DMS53 (cell line): Measurements from ENCODE around the gene DENND4B.
"Not testable (repeated sequence)": the region's sequence is repeated elsewhere in the genome, so short reads cannot be mapped to it uniquely, and the experiment has no call there.

Source experiments
- DNase-seq: peaks from one replicate; lab custom pipeline; 2025; lab: John Stamatoyannopoulos, UW

DENND4B gene, protein sequence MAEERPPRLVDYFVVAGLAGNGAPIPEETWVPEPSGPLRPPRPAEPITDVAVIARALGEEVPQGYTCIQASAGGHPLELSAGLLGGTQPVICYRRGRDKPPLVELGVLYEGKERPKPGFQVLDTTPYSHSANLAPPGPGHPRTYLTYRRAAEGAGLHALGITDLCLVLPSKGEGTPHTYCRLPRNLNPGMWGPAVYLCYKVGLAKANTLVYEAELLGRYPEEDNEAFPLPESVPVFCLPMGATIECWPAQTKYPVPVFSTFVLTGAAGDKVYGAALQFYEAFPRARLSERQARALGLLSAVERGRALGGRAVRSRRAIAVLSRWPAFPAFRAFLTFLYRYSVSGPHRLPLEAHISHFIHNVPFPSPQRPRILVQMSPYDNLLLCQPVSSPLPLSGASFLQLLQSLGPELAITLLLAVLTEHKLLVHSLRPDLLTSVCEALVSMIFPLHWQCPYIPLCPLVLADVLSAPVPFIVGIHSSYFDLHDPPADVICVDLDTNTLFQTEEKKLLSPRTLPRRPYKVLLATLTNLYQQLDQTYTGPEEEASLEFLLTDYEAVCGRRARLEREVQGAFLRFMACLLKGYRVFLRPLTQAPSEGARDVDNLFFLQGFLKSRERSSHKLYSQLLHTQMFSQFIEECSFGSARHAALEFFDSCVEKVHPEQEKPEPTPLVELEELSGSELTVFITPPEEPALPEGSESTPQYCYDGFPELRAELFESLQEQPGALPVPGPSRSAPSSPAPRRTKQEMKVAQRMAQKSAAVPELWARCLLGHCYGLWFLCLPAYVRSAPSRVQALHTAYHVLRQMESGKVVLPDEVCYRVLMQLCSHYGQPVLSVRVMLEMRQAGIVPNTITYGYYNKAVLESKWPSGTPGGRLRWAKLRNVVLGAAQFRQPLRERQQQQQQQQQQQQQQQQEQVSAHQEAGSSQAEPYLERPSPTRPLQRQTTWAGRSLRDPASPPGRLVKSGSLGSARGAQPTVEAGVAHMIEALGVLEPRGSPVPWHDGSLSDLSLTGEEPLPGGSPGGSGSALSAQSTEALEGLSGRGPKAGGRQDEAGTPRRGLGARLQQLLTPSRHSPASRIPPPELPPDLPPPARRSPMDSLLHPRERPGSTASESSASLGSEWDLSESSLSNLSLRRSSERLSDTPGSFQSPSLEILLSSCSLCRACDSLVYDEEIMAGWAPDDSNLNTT (N-terminal part only)

DNA sequence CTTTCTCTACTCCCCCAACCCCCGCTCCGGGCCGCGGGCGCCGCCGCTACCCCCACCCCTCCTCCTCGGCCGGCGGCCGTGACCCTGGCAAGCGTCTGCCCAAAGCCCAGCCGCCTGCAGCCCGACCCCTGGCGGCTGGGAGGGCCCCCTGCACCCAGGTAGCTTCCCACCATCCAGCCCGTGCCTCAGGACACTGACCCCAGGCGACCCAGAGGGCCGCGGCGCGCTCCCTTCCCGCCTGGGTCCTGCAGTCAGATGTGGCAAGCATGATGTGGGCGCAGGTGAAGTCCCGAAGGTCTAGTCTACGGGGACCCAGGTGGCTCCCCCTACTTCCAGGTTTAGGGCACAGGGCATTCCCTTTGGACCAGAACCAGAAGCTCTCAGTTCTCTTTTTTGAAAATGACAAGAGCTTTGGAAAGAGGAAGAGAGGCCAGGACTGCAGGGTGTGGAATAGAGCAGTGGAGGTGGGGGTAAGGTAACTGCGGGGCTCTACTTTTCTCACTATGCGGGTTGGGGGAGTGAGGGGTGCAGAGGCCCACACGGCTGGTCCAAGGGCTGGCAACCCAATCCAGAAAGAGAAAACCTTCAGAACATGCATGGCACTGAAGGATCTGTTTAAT is at the start of gene DENND4B:
DENND4B (minus strand) TSS at position 97 of the 620 bp plus-strand sequence. CDS start 2,344 bp downstream, outside the sequence.
- peak; percentile 92 for DNase-seq

- DNase-seq: no peak
Measured at GRCh38 chr1:153995640-153996039, 49.1 kb upstream of the DENND4B start.

GRCh38 chr1:153995202-153995601 is 48.7 kb upstream of the DENND4B start:
- no peak for DNase-seq

DNA sequence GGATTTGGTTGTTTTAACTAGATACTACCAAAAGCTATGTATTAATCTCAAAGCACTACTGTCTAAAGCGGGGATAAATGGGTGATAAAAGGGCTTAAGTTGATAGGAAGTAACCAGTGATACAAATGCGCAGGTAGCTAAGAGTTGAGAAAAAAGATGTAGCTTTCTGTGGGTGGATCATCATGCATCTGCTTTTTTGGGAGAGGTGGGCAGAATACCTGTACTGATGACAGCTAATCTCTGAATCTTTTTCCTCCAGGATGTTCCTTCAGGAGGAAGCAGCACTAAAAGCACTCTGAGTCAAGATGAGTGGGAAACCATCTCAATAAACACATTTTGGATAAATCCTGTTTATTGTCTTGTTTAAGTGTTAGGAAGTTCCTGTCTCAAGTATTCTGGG is 45.3 kb upstream of the DENND4B start:
- no peak for DNase-seq

- no peak for DNase-seq
Measured at GRCh38 chr1:153991151-153991630, 44.7 kb upstream of the DENND4B start.

DNA sequence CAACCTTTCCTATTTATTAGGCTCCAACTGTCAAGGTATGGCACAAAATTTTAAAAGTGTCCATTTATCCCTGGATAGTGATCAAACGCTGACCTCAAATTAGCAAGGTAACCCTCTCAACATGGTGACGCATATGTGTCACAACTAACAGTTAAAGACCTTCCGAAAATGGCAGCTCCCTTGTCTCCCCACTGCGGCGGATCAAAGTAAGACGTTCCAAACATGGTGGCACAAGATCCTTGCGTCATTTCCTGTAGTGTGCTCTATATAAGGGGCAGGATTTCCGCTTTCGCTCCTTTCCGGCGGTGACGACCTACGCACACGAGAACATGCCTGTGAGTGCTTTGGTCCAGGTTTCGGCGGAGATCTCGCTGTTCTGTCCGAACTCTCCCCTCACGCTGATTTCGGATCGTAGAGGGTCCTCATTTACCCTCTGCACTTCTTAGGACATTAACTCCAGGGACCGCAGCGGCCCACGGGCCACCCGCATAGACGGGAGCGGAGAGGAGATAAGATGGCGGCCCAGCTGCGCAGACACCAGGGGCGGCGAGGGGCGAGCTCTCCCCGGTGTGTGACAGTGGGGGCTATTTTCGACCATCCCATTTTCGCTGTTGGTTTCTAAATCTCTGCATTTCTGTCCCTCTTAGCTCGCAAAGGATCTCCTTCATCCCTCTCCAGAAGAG is 44.1 kb upstream of the DENND4B start, which contains the start of gene RPS27:
RPS27 (plus strand) TSS at position 295 of the 683 bp plus-strand sequence; CDS start at position 330, 35 bp downstream.
- peak; percentile 99 for DNase-seq

DNA sequence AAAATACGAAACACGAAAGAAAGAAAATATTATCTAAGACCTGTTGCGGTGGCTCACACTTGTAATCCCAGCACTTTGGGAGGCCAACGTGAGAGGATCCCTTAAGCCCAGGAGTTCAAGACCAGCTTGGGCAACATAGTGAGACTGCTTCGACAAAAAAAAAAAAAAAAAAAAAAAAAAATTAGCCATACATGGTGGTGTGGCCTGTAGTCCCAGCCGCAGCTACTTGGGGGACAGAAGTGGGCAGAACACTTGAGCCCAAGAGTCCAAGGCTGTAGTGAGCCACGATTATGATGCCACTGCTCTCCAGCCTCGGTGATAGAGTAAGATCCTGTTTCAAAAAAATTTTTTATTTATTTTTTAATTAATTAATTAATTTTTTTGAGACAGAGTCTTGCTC is 41.1 kb upstream of the DENND4B start:
- DNase-seq: no peak

- peak; percentile 92 for DNase-seq
Measured at GRCh38 chr1:153985941-153986761, 39.6 kb upstream of the DENND4B start, which contains the start of gene RAB13. Gene RAB13 (minus strand): TSS chr1:153986339. CDS start chr1:153986236, 103 bp downstream.

DNA sequence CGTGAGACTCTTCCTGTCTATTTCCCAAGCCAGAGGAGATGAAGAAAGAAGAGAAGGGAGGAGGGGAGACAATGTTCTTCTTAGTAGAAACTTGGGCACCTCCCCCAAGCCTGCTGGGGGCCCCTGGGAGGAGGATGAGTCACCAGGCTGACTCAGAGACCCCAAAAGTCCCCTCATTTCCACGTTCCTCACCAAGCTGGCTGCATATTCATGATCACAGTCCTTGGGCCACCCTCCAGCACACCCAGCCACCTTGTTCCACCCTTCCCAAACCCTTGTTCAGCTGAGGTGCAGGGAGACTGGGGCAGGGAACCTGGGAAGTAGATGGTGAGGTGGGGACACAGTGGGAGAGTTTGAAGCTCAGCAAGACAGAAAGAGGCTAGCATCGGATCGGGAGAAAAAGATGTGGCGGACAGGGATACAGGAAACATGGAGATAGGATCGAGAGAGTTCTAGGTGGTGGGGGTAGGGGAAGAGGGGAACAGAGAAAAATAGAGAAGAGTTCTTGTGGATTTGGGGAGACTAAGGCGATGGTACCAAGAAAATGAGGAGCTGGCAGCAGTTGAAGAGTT is 38.9 kb upstream of the DENND4B start:
- DNase-seq: no peak

DNA sequence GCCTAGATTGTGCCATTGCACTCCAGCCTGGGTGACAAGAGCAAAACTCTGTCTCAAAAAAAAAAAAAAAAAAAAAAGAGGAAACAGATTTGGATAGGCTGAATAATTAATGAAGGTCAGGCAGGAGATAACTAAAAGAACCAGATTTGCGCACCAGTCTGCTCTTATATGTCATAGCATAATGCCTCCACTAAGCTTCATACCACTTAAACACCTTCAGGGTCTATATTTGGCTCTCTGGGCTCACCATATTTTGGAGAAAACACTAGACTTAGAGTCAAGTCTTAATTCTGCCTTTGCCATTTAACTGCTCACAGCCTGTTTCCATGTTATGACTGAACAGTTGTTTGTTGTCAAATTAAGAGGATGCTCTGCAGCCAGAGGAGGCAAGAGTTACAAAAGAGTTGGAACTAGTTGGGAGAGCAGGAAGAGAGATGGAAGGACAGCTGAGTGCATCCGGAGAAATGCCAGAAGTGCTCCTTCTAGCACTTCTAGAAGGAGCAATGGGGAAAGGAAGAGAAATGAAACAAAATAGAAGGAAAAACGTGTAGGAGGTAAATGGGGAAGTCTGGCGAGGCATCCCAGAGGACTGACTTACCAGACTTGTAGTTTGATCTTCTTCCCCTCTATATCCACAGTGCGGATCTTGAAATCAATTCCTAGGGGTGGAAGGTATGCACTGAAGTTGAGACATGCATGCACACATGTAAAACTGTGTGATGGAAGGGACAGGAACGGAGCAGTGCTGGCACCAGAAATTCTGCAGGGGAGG is 37.8 kb upstream of the DENND4B start:
- no peak for DNase-seq

DNA sequence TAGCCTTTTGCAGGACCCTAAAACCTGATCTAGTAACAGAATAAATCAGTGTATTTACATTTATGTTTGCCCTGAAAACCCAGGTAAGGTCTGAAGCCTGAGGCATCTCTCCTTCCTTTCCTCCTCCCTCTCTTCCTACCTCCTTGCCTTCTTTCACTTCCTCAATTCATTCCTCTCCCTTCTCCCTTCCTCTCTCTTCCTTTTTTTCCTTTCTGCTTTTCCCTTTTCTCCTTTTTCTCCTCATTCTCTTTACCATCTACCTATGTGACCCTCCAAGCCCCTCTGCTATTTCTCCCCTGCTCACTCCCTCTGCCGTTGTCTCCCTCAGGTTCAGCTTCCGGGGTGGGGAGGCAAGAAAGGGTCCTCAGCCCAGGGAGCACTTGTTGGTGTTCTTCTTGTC is 35.2 kb upstream of the DENND4B start:
- not testable (repeated sequence) for DNase-seq

GRCh38 chr1:153979091-153979490 is 32.6 kb upstream of the DENND4B start:
- not testable (repeated sequence) for DNase-seq

GRCh38 chr1:153978274-153978909 is 31.9 kb upstream of the DENND4B start:
- DNase-seq: no peak

DNA sequence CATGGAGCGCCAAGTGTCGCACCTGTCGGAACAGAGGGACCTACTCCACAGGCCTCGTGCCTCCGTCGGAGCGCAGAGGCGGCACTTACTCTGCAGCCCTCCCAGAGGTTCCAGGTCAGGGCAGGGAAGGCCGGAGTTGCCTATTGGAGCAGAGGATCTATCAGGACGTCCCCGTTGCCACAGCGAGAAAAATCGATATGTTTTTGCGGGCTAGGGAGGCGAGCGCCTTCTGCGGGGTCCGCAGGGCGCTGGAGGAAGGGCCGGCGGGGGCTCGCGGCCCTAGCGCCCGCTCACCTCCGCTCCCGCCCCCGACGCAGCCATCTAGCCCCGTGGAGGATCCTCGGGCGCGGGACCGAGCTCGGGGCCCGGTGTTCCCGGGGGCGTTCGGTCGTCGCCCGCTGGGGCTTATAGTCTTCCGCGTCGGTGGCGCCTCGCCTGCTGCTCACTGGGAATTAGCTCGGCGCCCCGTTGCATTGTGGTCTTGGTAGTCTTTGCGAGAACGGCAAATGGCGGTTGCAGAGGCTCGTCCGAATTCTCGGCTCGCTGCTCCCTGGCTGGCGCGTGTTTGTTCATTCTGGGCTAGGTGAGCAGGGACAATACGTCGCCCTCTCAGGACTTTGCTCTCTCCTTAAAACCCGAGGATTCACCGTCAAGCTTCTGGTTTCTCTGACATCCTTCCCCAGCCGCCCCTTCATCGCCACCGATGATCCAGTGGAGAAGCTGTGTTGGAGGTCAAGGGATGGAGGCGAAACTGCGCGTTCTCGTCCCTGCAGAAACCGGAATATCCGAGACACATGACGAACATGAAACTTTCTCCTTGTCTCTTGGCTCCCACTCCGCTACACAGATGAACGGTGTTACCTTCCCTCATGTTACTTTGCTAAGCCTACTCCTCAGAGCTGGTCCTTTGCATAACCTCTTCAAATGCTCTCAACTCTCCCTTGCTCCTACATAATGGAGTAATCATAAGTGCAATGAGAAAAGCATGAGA is 31.0 kb upstream of the DENND4B start, which contains the start of gene JTB:
JTB (minus strand) TSS at position 425 of the 991 bp plus-strand sequence; CDS start at position 3, 422 bp downstream.
- DNase-seq: peak; percentile 93

GRCh38 chr1:153976819-153977249 is 30.3 kb upstream of the DENND4B start:
- peak; percentile 50 for DNase-seq

GRCh38 chr1:153973525-153973924 is 27.0 kb upstream of the DENND4B start:
- DNase-seq: no peak

DNA sequence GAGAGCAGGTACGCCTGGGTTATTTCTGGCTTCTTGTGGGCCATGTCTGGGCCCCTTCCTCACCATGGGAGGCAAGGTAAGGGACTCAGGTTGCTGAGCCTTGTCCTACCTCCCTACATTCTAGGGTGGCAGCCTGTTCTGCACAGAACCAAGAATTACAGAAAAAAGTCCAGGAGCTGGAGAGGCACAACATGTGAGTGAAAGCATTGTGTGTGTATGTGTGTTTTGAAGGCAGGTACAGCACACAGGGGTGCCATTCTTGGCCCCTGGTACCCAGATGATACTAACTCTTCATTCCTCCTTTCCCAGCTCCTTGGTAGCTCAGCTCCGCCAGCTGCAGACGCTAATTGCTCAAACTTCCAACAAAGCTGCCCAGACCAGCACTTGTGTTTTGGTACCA is 26.6 kb upstream of the DENND4B start:
- DNase-seq: no peak
